Stomach (tissue), 9 donors: ENCODE results near the gene GOSR2. TPM values are rescaled to one million over a fixed set of nuclear protein-coding genes. Genes with fewer than 3 reads are reported as not detected.

Experiments used
- DNase-seq, 2 donors: peaks; one replicate each; pipeline versions ENCODE4 v3.0.0 to v3.0.0-alpha.2; 2013 to 2019
- H3K27ac ChIP-seq, 5 donors: fragments of 200-600 bp in 4 of 5; sonication (generic) in 4 of 5; one replicate each; pipeline ENCODE4 v1.5.1; 2013 to 2019; ENCODE audit warnings: mild to moderate bottlenecking in 1 of 5, moderate library complexity in 1 of 5
- H3K27me3 ChIP-seq, 3 donors: fragments of 200-600 bp; sonication (generic); one replicate each; pipeline ENCODE4 v1.5.1; 2017 to 2019; ENCODE audit warnings: mixed run types in 1 of 3
- H3K36me3 ChIP-seq, 4 donors: fragments of 200-600 bp; sonication (generic); 1 replicate in 3 of 4; 2 replicates in 1 of 4; pipeline ENCODE4 v1.5.1; 2016 to 2019
- H3K4me1 ChIP-seq, 4 donors: fragments of 200-600 bp; sonication (generic); one replicate each; pipeline ENCODE4 v1.5.1; 2016 to 2019
- H3K4me3 ChIP-seq, 4 donors: fragments of 200-600 bp; sonication (generic) in 3 of 4; one replicate each; pipeline ENCODE4 v1.5.1; 2016 to 2019; ENCODE audit warnings: mild to moderate bottlenecking in 1 of 4
- H3K9me3 ChIP-seq, 4 donors: fragments of 200-600 bp; sonication (generic); one replicate each; pipeline ENCODE4 v1.5.1; 2016 to 2019
- EP300 ChIP-seq: sonication (generic); formaldehyde crosslinking; IDR thresholded peaks from one replicate; pipeline ENCODE4 v1.6.1; 2017; ENCODE audit warnings: antibody characterized with exemption
- POLR2A ChIP-seq, 4 donors: fragments of 450-650 bp; IDR thresholded peaks; one replicate each; pipeline ENCODE4 v1.6.1; 2016; ENCODE audit warnings: antibody characterized with exemption in 4 of 4, control low read depth in 2 of 4, mild to moderate bottlenecking in 1 of 4, moderate library complexity in 1 of 4
- POLR2AphosphoS5 ChIP-seq, 3 donors: sonication (generic); formaldehyde crosslinking; IDR thresholded peaks; one replicate each; pipeline ENCODE4 v1.6.1; 2016; ENCODE audit warnings: antibody characterized with exemption in 3 of 3
- WGBS, 5 donors: extraction: QIAGEN DNeasy Blood & Tissue Kit in 3 of 5; methylation state at CpG; one replicate each; pipeline versions ENCODE4 v1.1.5 to v1.1.7; 2013 to 2018; 5-methylcytosine and 5-hydroxymethylcytosine counted together
- intact Hi-C: fragments of 100-400 bp; cut with DNase I; formaldehyde crosslinking; loops from one replicate; pipeline ENCODE4 v1.15.1; 2023; ENCODE audit warnings: low total_unique reads
- polyA plus RNA-seq, 3 donors: library from polyadenylated mRNA; stranded (reverse); fragments of 200-250 nt; gene quantifications; one replicate each; pipeline ENCODE4 v1.2.3, GENCODE V29; 2013
- total RNA-seq, 5 donors: library from RNA; depleted of rRNA; stranded (reverse); fragments of >200 nt; gene quantifications; one replicate each; pipeline versions ENCODE4 v1.1.0 to v1.2.3, GENCODE V29; 2014 to 2016
- TF ChIP-seq, protein P1 (sequence below), 7 experiments: fragments of 450-650 bp in 4 of 7; fragments of 200-600 bp in 3 of 7; sonication (generic) in 3 of 7; IDR thresholded peaks; one replicate each; pipeline ENCODE4 v1.5.1; 2016 to 2019; ENCODE audit warnings: antibody characterized with exemption in 7 of 7, control low read depth in 2 of 7, mild to moderate bottlenecking in 1 of 7
- donor health status: healthy with polysubstance abuse.
- donor health status: Bipolar disorder and iron deficiency.
- donor health status: healthy.

The GOSR2 gene
- total and polyA plus RNA-seq, 8 donors = 15.3 to 84.0 (median 31.9) TPM

DNA sequence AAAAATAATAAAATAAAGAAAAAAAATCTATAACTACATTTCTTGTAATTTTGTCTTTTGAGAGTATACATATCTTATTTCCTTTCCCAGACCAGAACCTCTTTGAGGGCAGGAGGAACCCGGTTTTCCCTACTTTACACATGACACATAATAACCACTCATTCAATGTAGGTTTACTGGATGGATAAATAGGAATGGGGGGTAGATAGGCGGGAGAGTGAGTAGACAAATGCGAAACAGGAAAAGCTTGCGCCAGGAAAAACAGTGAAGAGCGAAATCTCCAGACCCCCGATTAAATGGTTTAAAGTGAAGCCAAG is 515 bp upstream of the GOSR2 start:
- Histone ChIP-seq H3K4me3 (peak overlapping the region; percentile 80 to 93 (median 88)), H3K36me3 (no peaks in the 10 kb centered on the region), H3K4me1 (peaks cover 19 to 46% (median 38%) of the 10 kb centered on the region in 4 donors), H3K9me3 (no peaks in the 10 kb centered on the region), H3K27ac (peak overlapping the region; percentile 88 to 97 (median 91)), H3K27me3 (no peaks in the 10 kb centered on the region)
- DNase-seq = no peak
- WGBS, 5 donors = 0 to 1% (median 0%) methylated on average over 6 of the region's 6 CpGs
- intact Hi-C loops = no loop called here
- TF ChIP-seq, protein P1, sequence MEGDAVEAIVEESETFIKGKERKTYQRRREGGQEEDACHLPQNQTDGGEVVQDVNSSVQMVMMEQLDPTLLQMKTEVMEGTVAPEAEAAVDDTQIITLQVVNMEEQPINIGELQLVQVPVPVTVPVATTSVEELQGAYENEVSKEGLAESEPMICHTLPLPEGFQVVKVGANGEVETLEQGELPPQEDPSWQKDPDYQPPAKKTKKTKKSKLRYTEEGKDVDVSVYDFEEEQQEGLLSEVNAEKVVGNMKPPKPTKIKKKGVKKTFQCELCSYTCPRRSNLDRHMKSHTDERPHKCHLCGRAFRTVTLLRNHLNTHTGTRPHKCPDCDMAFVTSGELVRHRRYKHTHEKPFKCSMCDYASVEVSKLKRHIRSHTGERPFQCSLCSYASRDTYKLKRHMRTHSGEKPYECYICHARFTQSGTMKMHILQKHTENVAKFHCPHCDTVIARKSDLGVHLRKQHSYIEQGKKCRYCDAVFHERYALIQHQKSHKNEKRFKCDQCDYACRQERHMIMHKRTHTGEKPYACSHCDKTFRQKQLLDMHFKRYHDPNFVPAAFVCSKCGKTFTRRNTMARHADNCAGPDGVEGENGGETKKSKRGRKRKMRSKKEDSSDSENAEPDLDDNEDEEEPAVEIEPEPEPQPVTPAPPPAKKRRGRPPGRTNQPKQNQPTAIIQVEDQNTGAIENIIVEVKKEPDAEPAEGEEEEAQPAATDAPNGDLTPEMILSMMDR (IDR thresholded peaks at IDR 0.05) = no peak
- TF ChIP-seq EP300 (no peak), POLR2AphosphoS5 (IDR thresholded peaks at IDR 0.05) (no peak), POLR2A (IDR thresholded peaks at IDR 0.05) (no peak)

DNA sequence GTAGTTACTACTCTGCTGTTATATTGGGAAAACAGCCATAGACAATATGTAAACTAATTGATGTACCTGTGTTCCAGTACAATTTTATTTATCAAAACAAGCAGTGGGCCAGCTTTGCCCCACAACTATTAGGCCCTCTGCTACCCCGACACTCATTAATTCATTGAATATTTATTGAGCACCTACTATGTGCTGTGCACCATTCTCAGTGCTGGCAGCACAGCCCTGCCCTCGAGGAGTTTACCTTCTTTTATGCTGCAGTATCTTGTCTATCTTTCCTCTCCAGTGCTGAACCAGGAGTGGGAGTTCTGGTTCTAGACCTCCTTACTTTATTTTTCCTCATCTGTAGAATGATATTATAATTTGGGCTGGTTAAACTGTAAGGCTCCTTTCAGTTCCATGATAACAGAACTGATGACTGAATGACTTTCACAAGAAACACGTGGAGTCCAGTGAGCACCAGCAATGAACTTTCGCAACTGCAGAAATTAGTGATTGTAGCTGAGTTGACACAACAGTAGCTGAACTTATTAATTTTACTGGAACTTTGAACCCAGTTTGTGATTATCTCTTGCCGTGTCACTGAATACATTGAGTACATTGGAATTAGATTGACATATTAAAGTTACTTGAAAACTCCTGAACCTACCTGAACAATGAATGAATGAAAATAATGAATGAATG is 2.4 kb downstream of the GOSR2 start:
- H3K27ac ChIP-seq = no peak overlapping the region
- intact Hi-C loops = no loop called here
- H3K36me3 ChIP-seq = peaks cover 6 to 14% (median 11%) of the 10 kb centered on the region in 4 donors
- H3K4me1 ChIP-seq = peaks cover 19 to 66% (median 52%) of the 10 kb centered on the region in 4 donors
- 54 to 67% (median 62%) methylated on average over 5 of the region's 5 CpGs for WGBS, 5 donors
- no peak for TF ChIP-seq POLR2AphosphoS5 (IDR thresholded peaks at IDR 0.05)
- TF ChIP-seq, protein P1 (IDR thresholded peaks at IDR 0.05) = no peak
- TF ChIP-seq POLR2A (IDR thresholded peaks at IDR 0.05) = no peak
- TF ChIP-seq EP300 = no peak
- H3K4me3 ChIP-seq = no peak overlapping the region
- H3K9me3 ChIP-seq = no peaks in the 10 kb centered on the region
- H3K27me3 ChIP-seq = no peaks in the 10 kb centered on the region
- DNase-seq = peak in 1 of 2 donors; percentile 34

DNA sequence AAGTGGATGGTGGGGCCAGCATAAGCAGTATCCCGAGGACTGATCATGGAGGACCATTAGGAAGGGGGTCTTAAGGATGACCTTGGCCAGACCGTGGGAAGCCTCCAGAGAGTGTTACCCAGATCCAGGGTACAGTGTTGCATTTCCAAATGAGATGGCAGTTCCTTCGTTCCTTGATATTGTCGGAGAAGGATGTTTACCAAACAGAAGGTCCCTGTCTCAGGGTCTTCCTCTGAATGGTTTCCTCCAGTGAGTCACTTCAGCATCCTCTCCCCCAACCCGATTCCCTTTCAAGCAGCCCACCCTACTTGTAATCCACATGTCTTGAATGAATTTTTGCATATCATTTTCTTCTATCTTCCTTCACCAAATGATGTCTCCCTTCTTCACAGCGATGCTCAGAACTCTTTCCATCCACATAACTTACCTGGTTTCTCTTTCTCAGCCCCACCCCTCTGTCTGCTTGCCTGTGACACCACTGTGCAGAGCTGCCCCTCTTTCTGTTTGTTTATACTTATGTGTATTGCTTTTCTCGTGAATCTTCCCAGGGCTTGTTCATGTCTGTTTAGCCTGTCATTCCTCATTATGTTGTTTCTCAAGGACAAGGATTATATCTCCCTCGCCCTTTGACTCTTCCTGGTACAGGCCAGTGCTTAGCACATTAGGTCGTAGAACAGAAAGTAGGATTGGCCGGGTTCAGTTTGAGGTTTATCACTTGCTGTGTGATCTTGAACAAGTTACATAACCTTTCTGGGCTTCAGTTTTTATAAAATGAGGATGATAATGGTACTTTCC is 5.7 kb downstream of the GOSR2 start:
- intact Hi-C loops = no loop called here
- no peak overlapping the region for H3K4me3 ChIP-seq
- H3K27me3 ChIP-seq = no peaks in the 10 kb centered on the region
- no peak overlapping the region for H3K27ac ChIP-seq
- TF ChIP-seq, protein P1 (IDR thresholded peaks at IDR 0.05) = no peak
- no peak for TF ChIP-seq POLR2AphosphoS5 (IDR thresholded peaks at IDR 0.05)
- no peak for TF ChIP-seq EP300
- no peak for TF ChIP-seq POLR2A (IDR thresholded peaks at IDR 0.05)
- WGBS, 5 donors = 66 to 76% (median 71%) methylated on average over 10 of the region's 10 CpGs
- peaks cover 19 to 59% (median 48%) of the 10 kb centered on the region in 4 donors for H3K4me1 ChIP-seq
- H3K36me3 ChIP-seq = peaks cover 36 to 48% (median 44%) of the 10 kb centered on the region in 4 donors
- H3K9me3 ChIP-seq = no peaks in the 10 kb centered on the region
- no peak for DNase-seq

DNA sequence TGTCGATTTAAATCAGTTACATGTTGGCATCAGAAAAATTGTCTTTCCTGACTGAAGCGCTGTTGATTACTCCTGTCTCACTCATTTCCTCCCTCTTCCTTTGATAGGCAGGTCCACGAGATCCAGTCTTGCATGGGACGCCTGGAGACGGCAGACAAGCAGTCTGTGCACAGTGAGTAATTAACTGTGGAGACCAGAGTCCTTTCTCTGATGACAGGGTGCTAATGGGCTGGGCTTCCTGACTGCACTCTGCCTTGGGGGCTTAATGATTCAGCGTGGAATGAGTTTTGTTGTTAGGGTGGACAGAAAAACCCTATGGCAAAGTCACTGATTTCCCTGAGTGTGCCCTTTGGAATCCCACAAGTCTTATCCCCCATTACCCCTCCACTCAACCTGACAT is 6.5 kb downstream of the GOSR2 start:
- H3K27me3 ChIP-seq = no peaks in the 10 kb centered on the region
- H3K36me3 ChIP-seq = peaks cover 43 to 55% (median 51%) of the 10 kb centered on the region in 4 donors
- no peak overlapping the region for H3K4me3 ChIP-seq
- TF ChIP-seq POLR2AphosphoS5 (IDR thresholded peaks at IDR 0.05) (no peak), EP300 (no peak), POLR2A (IDR thresholded peaks at IDR 0.05) (no peak)
- TF ChIP-seq, protein P1 (IDR thresholded peaks at IDR 0.05) = no peak
- no peaks in the 10 kb centered on the region for H3K9me3 ChIP-seq
- intact Hi-C loops = no loop called here
- peak in 1 of 2 donors; percentile 17 for DNase-seq
- H3K4me1 ChIP-seq = peaks cover 11 to 51% (median 41%) of the 10 kb centered on the region in 4 donors
- H3K27ac ChIP-seq = no peak overlapping the region
- WGBS, 5 donors = 55 to 81% (median 70%) methylated on average over 6 of the region's 6 CpGs
